T-helper 2 cell treated with Interferon-gamma antibody and Interleukin-4, amounts not matched to agents 100 ng/mL and 5 ng/mL, for 36 hours (primary cell): ENCODE results near the gene DHODH. TPM values are rescaled to one million over a fixed set of nuclear protein-coding genes. Genes with fewer than 3 reads are reported as not detected.

Experiments
- intact Hi-C: fragments of 100-400 bp; cut with micrococcal nuclease; formaldehyde crosslinking; loops from one replicate; pipeline ENCODE4 v1.15.1; 2023
- total RNA-seq: library from RNA; stranded (reverse); gene quantifications from 2 replicates; pipeline ENCODE4 v1.2.3, GENCODE V29; 2022

The DHODH gene
- total RNA-seq, 1 donor from 2014 or later: 16.3 TPM

- intact Hi-C loops: no loop called here
Observed at GRCh38 chr16:72013389-72013788, 4.8 kb downstream of the DHODH start.

GRCh38 chr16:72013888-72014581 is 5.5 kb downstream of the DHODH start:
- intact Hi-C loops: no loop called here

- intact Hi-C loops: no loop called here
Observed at GRCh38 chr16:72014675-72015074, 6.1 kb downstream of the DHODH start.

- intact Hi-C loops: no loop called here
Observed at GRCh38 chr16:72015124-72015523, 6.6 kb downstream of the DHODH start.

- intact Hi-C loops: no loop called here
Observed at GRCh38 chr16:72018470-72018869, 9.9 kb downstream of the DHODH start.

GRCh38 chr16:72021043-72021442 is 12.5 kb downstream of the DHODH start:
- intact Hi-C loops: no loop called here

GRCh38 chr16:72022127-72022526 is 13.6 kb downstream of the DHODH start:
- intact Hi-C loops: no loop called here

GRCh38 chr16:72023962-72024361 is 15.4 kb downstream of the DHODH start:
- intact Hi-C loops: no loop called here

- intact Hi-C loops: no loop called here
Observed at GRCh38 chr16:72024862-72025382, 16.4 kb downstream of the DHODH start.

- intact Hi-C loops: no loop called here
Observed at GRCh38 chr16:72025404-72026114, 17.0 kb downstream of the DHODH start.

- intact Hi-C loops: no loop called here
Observed at GRCh38 chr16:72027669-72028378, 19.3 kb downstream of the DHODH start.

- intact Hi-C loops: no loop called here
Observed at GRCh38 chr16:72029567-72030271, 21.2 kb downstream of the DHODH start.

- intact Hi-C loops: no loop called here
Observed at GRCh38 chr16:72033437-72033836, 24.9 kb downstream of the DHODH start.

- intact Hi-C loops: no loop called here
Observed at GRCh38 chr16:72036098-72036497, 27.6 kb downstream of the DHODH start.

- intact Hi-C loops: no loop called here
Observed at GRCh38 chr16:72042157-72042660, 33.7 kb downstream of the DHODH start.

GRCh38 chr16:72043058-72043457 is 34.5 kb downstream of the DHODH start:
- intact Hi-C loops: no loop called here

GRCh38 chr16:72043539-72043938 is 35.0 kb downstream of the DHODH start:
- intact Hi-C loops: no loop called here

GRCh38 chr16:72044296-72044695 is 35.8 kb downstream of the DHODH start:
- intact Hi-C loops: no loop called here

- intact Hi-C loops: no loop called here
Observed at GRCh38 chr16:72044825-72045359, 36.3 kb downstream of the DHODH start.

GRCh38 chr16:72049110-72049509 is 40.6 kb downstream of the DHODH start:
- intact Hi-C loops: no loop called here
